Suprapubic skin (tissue), 4 donors: ENCODE data around the gene SAAL1. TPM values are rescaled to one million over a fixed set of nuclear protein-coding genes. Genes with fewer than 3 reads are reported as not detected.

Experiments
- DNase-seq, 2 donors: peaks; one replicate each; pipeline ENCODE4 v3.0.0-alpha.2; 2019; ENCODE audit warnings: low spot score in 2 of 2
- H3K27ac ChIP-seq: fragments of 200-600 bp; sonication (generic); one replicate; pipeline ENCODE4 v1.5.1; 2019
- H3K27me3 ChIP-seq: fragments of 200-600 bp; sonication (generic); one replicate; pipeline ENCODE4 v1.5.1; 2019
- H3K36me3 ChIP-seq: fragments of 200-600 bp; sonication (generic); one replicate; pipeline ENCODE4 v1.5.1; 2019
- H3K4me1 ChIP-seq: fragments of 200-600 bp; sonication (generic); one replicate; pipeline ENCODE4 v1.5.1; 2019
- H3K4me3 ChIP-seq: fragments of 200-600 bp; sonication (generic); one replicate; pipeline ENCODE4 v1.5.1; 2019; ENCODE audit warnings: mild to moderate bottlenecking
- H3K9me3 ChIP-seq: fragments of 200-600 bp; sonication (generic); one replicate; pipeline ENCODE4 v1.5.1; 2019
- EP300 ChIP-seq: sonication (generic); formaldehyde crosslinking; IDR thresholded peaks from one replicate; pipeline ENCODE4 v1.6.1; 2017; ENCODE audit warnings: antibody characterized with exemption
- POLR2A ChIP-seq, 2 donors: fragments of 450-650 bp; IDR thresholded peaks; one replicate each; pipeline ENCODE4 v1.6.1; 2017; ENCODE audit warnings: antibody characterized with exemption in 2 of 2, mild to moderate bottlenecking in 2 of 2, moderate library complexity in 2 of 2
- POLR2AphosphoS5 ChIP-seq, 3 donors: sonication (generic); formaldehyde crosslinking; IDR thresholded peaks; one replicate each; pipeline ENCODE4 v1.6.1; 2017; ENCODE audit warnings: antibody characterized with exemption in 3 of 3
- WGBS: methylation state at CpG from one replicate; pipeline ENCODE4 v1.1.5; 2018; 5-methylcytosine and 5-hydroxymethylcytosine counted together
- total RNA-seq, 4 donors: library from RNA; depleted of rRNA; stranded (reverse); fragments of >200 nt; gene quantifications; one replicate each; pipeline ENCODE4 v1.1.0, GENCODE V29; 2016
- TF ChIP-seq, protein P1 (sequence below), 2 donors: fragments of 200-600 bp in 1 of 2; fragments of 450-650 bp in 1 of 2; sonication (generic) in 1 of 2; IDR thresholded peaks; one replicate each; pipeline ENCODE4 v1.5.1; 2016 to 2019; ENCODE audit warnings: antibody characterized with exemption in 2 of 2, mild to moderate bottlenecking in 1 of 2, moderate library complexity in 1 of 2

The SAAL1 gene
- total RNA-seq, 4 donors from 2014 or later: 7.1 to 19.1 (median 7.3) TPM

DNA sequence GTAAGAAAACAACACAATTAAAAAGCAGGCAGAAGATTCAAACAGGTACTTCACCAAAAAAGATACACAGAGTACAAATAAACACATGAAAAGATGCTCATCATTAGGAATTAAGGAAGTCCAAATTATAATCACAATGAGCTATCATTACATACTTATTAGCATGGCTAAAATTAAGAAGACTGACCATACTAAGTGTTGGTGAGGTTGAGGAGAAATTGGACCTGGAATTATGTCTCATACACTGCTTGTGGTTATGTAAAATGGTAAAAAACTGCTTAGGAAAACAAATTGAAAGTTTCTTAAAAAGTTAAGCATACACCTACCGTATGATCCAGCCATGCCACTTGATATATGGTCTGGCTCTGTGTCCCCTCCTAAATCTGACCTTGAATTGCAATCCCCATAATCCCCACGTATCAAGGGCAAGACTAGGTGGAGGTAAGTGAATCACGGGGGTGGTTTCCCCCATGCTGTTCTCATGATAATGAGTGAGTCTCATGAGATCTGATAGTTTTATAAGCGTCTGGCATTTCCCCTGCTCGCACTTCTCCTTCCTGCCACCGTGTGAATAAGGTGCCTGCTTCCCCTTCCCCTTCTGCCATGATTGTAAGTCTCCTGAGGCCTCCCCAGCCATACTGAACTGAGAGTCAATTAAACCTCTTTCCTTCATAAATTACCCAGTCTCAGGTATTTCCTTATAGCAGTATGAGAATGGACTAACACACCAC is 4.8 kb downstream of the SAAL1 start:
- H3K4me1 ChIP-seq: peaks cover 15% of the 10 kb centered on the region
- no peaks in the 10 kb centered on the region for H3K27me3 ChIP-seq
- H3K27ac ChIP-seq: no peak overlapping the region
- H3K36me3 ChIP-seq: peaks cover 26% of the 10 kb centered on the region
- no peak for DNase-seq
- no peaks in the 10 kb centered on the region for H3K9me3 ChIP-seq
- H3K4me3 ChIP-seq: no peak overlapping the region
- 74% methylated on average over 6 of the region's 6 CpGs for WGBS
- TF ChIP-seq POLR2A (IDR thresholded peaks at IDR 0.05) (no peak), POLR2AphosphoS5 (IDR thresholded peaks at IDR 0.05) (no peak), EP300 (no peak)
- TF ChIP-seq, protein P1, sequence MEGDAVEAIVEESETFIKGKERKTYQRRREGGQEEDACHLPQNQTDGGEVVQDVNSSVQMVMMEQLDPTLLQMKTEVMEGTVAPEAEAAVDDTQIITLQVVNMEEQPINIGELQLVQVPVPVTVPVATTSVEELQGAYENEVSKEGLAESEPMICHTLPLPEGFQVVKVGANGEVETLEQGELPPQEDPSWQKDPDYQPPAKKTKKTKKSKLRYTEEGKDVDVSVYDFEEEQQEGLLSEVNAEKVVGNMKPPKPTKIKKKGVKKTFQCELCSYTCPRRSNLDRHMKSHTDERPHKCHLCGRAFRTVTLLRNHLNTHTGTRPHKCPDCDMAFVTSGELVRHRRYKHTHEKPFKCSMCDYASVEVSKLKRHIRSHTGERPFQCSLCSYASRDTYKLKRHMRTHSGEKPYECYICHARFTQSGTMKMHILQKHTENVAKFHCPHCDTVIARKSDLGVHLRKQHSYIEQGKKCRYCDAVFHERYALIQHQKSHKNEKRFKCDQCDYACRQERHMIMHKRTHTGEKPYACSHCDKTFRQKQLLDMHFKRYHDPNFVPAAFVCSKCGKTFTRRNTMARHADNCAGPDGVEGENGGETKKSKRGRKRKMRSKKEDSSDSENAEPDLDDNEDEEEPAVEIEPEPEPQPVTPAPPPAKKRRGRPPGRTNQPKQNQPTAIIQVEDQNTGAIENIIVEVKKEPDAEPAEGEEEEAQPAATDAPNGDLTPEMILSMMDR (IDR thresholded peaks at IDR 0.05): no peak

DNA sequence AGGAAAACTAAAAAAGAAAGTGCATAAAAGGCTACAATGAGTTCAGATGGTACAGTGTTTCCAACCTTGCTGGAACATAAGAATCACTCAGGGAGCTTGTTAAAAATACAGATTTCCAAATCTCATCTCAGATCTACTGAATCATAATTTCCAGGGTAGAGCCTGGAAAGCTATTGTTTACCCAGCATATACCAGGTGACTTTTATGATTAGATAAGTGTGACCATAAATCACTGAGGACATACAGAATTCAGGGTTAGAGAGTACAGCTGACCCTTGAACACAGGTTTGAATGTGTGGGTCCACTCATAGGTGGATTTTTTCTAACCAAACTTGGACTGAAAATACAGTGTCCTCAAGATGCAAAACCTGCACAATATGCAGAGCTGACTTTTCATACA is 11.9 kb downstream of the SAAL1 start:
- no peaks in the 10 kb centered on the region for H3K9me3 ChIP-seq
- no peak for TF ChIP-seq EP300
- TF ChIP-seq, protein P1 (IDR thresholded peaks at IDR 0.05): no peak
- no peak for TF ChIP-seq POLR2A (IDR thresholded peaks at IDR 0.05)
- no peak for TF ChIP-seq POLR2AphosphoS5 (IDR thresholded peaks at IDR 0.05)
- H3K27ac ChIP-seq: no peak overlapping the region
- H3K27me3 ChIP-seq: no peaks in the 10 kb centered on the region
- H3K4me1 ChIP-seq: no peaks in the 10 kb centered on the region
- H3K36me3 ChIP-seq: peaks cover 75% of the 10 kb centered on the region
- no peak for DNase-seq
- no peak overlapping the region for H3K4me3 ChIP-seq

DNA sequence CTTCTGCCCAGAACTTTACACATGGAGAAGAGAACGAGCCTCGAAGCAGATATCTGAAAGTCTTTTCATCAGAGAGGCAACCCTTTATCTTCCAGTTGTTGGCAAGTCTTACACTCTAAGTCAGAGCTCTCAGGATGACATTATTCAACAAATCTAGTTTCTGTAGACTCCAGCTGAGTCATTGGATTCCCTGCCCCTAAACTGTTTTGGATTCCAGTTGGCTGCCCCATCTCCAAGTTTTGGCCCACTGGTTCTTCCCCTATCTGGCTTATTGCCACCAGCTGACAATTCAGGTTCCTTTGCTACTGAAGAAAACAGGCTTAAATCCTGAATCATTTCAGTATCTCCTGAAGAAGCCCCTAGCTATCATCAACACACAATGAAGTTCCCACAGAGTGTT is 14.2 kb downstream of the SAAL1 start:
- H3K36me3 ChIP-seq: peaks cover 95% of the 10 kb centered on the region
- no peak for TF ChIP-seq POLR2AphosphoS5 (IDR thresholded peaks at IDR 0.05)
- TF ChIP-seq EP300: no peak
- TF ChIP-seq, protein P1 (IDR thresholded peaks at IDR 0.05): no peak
- TF ChIP-seq POLR2A (IDR thresholded peaks at IDR 0.05): no peak

DNA sequence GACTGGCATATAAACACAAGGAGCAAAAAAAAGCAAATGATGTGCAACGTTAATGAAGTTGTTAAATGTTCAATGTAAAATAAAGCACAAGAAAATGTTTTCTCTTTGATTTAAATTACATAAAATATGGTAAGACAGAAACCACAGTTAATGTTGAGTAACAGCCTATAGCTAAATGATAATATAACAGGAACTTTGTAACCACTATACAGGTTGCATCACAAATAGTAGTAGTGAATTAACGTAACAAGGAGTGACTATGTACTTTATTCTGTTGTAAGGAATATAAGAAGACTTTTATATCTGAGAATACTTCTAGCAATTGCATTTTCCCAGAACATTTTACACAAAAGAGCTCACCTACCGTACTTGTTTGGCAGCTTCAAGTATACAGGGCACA is 16.9 kb downstream of the SAAL1 start:
- Histone ChIP-seq H3K36me3 (peaks cover 95% of the 10 kb centered on the region), H3K4me3 (no peak overlapping the region), H3K9me3 (no peaks in the 10 kb centered on the region), H3K4me1 (no peaks in the 10 kb centered on the region), H3K27ac (no peak overlapping the region), H3K27me3 (no peaks in the 10 kb centered on the region)
- no peak for TF ChIP-seq POLR2A (IDR thresholded peaks at IDR 0.05)
- TF ChIP-seq POLR2AphosphoS5 (IDR thresholded peaks at IDR 0.05): no peak
- TF ChIP-seq, protein P1 (IDR thresholded peaks at IDR 0.05): no peak
- TF ChIP-seq EP300: no peak
- DNase-seq: no peak
- WGBS: 80% methylated on average over 3 of the region's 3 CpGs

More for the DNA sequence above, 14.2 kb downstream of the SAAL1 start:
- DNase-seq: no peak
- H3K27me3 ChIP-seq: no peaks in the 10 kb centered on the region
- H3K4me3 ChIP-seq: no peak overlapping the region
- H3K27ac ChIP-seq: no peak overlapping the region
- WGBS: 95% methylated on average over 2 of the region's 2 CpGs
- H3K9me3 ChIP-seq: no peaks in the 10 kb centered on the region
- H3K4me1 ChIP-seq: no peaks in the 10 kb centered on the region

DNA sequence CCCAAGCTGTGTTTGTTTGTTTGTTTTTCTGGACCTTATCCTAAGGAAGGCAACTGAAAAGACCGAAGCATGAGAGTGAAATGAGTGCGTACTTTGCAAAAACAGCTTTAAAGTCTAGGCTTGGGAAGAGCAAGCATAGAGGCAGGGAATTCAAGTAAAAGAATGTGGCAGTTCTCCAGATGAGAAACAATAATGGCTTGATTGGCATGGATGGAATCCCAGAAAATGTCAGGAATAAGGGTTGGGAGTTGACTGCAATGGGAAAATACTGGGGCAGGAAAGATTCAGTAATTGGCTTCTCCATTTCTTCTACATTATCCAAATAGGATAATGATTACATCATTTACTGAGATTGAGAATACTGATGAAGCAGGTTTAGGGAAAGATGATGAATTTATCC is 17.5 kb downstream of the SAAL1 start:
- Histone ChIP-seq H3K27me3 (no peaks in the 10 kb centered on the region), H3K4me3 (no peak overlapping the region), H3K27ac (no peak overlapping the region), H3K4me1 (no peaks in the 10 kb centered on the region), H3K9me3 (no peaks in the 10 kb centered on the region), H3K36me3 (peaks cover 91% of the 10 kb centered on the region)
- TF ChIP-seq, protein P1 (IDR thresholded peaks at IDR 0.05): no peak
- TF ChIP-seq POLR2A (IDR thresholded peaks at IDR 0.05) (no peak), POLR2AphosphoS5 (IDR thresholded peaks at IDR 0.05) (no peak), EP300 (no peak)
- WGBS: 94% methylated on average over 2 of the region's 2 CpGs
- DNase-seq: no peak
